ENCODE results near the gene DPP9. TPM values are rescaled to one million over a fixed set of nuclear protein-coding genes. Genes with fewer than 3 reads are reported as not detected.

DPP9 gene
- total and polyA plus RNA-seq, 2 of the 13 experiments (the other 11 are each of a cell fraction or from before 2014, with no cell fraction given) = 8.4 to 25.8 TPM

DNA sequence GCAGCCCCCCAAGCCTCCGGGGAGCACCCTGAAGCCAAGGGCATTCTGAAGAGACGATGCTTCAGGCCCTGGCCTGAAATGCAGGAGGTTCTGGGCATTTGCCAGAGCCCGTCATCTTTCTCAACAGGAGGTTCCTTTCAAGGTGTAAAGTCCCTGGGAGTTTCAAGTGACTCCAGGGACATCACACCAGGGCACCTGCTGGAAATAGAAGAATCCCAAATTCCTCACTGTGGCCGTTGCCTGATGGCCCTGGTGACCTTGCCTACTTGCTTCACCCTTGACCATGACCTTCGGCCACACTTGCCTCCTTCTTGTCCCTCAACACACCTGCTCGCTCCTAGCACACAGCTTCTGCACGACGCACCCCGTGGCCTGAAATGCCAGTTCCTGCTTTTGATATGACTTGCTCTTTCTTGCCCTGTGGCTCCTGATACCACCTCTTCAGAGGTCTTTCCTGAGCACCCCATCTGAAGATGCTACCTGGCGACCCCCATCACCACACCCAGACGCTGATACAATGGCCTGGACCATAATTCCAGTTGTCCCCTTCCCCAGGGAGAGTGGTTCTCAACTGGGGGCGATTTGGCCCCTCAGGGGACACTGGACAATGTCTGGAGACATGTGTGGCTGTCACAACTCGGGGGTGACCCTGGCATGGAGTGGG is 3.5 kb downstream of the DPP9 start:
- no peak overlapping the region for H3K27ac ChIP-seq (ENCODE audit: extremely low read length, insufficient read depth, low read length)
- no peak overlapping the region for H3K4me3 ChIP-seq (replicated peaks in 1 of 3; ENCODE audit: insufficient read depth in 1 of 3, low read depth in 2 of 3, low read length in 3 of 3)
- TF ChIP-seq ISL2 (CRISPR knock-in tag; IDR thresholded peaks at IDR 0.05) (no peak), ZNF20 (CRISPR knock-in tag; IDR thresholded peaks at IDR 0.05) (no peak), PHF5A (CRISPR knock-in tag; IDR thresholded peaks at IDR 0.05; ENCODE audit: low read depth, unreplicated experiment) (no peak), MXD4 (CRISPR knock-in tag; IDR thresholded peaks at IDR 0.05) (no peak)
- H3K27me3 ChIP-seq (ENCODE audit: control insufficient read depth in 1 of 2, insufficient read depth in 2 of 2, low read length in 2 of 2) = no peaks in the 10 kb centered on the region; a peak in 1 of 5 replicates
- peaks cover 8% of the 10 kb centered on the region; the same call in 1 of the 2 replicates for H4K20me1 ChIP-seq (ENCODE audit: insufficient read depth, low read length)
- in situ Hi-C loops (cut with HindIII; ENCODE audit: extremely low pct_ligation_motif_present, low pct_unique_long_range_greater_than_20kb) (no loop called here), intact Hi-C loops (cut with micrococcal nuclease; ENCODE audit: unreplicated experiment) (loop anchor here (5.0 kb wide), 1 partner anchor 48 kb away; the partner anchor contains the start of gene MYDGF)
- ChIA-PET POLR2A (no interaction called here), CTCF (ENCODE audit: low intra/inter-chr PET ratio, low total read pairs) (no interaction called here)
- H3K9me3 ChIP-seq (ENCODE audit: low read length) = no peaks in the 10 kb centered on the region
- peaks cover 2 to 24% of the 10 kb centered on the region in 2 experiments for H3K36me3 ChIP-seq (replicated peaks in 1 of 2; ENCODE audit: control insufficient read depth in 1 of 2, insufficient read depth in 2 of 2, low read length in 2 of 2)
- FAIRE-seq (no peak), ATAC-seq (no peak), DNase-seq (ENCODE audit: low spot score) (no peak)
- H3K79me2 ChIP-seq (ENCODE audit: insufficient read depth, low read length) = peaks cover 31% of the 10 kb centered on the region
- no TSS peak for BruUV-seq (replicated peaks)
- H2AFZ ChIP-seq (ENCODE audit: low read length) = no peak overlapping the region
- peaks cover 69% of the 10 kb centered on the region for H3K4me1 ChIP-seq (ENCODE audit: insufficient read depth, low read length)
- 92% methylated on average over 10 of the region's 13 CpGs for WGBS (ENCODE audit: low lambda C conversion rate)
- no peak overlapping the region for H3K9ac ChIP-seq (ENCODE audit: insufficient read depth, low read depth, low read length)
- H3K4me2 ChIP-seq (ENCODE audit: low read depth, low read length) = no peak overlapping the region

DNA sequence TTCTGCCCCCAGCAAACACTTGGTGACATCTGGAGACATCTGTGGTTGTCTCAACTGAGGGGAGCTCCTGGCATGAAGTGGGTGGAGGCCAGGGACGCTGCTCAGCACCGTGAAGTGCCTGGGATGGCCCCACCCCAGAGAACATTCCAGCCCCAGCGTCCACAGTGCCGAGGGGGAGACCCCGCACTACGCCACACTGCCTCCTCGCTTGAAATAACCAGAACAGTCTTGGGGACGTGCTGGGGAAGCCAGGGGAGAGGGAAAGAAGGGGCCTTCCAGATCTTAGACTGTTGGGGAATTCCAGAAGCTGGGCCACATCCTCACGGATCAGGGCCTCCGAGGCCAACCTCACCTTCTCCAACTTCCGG is 4.2 kb downstream of the DPP9 start:
- no peak overlapping the region for H2AFZ ChIP-seq (ENCODE audit: low read length)
- peaks cover 31% of the 10 kb centered on the region for H3K79me2 ChIP-seq (ENCODE audit: insufficient read depth, low read length)
- intact Hi-C loops (cut with micrococcal nuclease; ENCODE audit: unreplicated experiment) (no loop called here), in situ Hi-C loops (cut with HindIII; ENCODE audit: extremely low pct_ligation_motif_present, low pct_unique_long_range_greater_than_20kb) (no loop called here)
- H3K9ac ChIP-seq (ENCODE audit: insufficient read depth, low read depth, low read length) = no peak overlapping the region
- H3K4me1 ChIP-seq (ENCODE audit: insufficient read depth, low read length) = peaks cover 69% of the 10 kb centered on the region
- TF ChIP-seq, protein P1, sequence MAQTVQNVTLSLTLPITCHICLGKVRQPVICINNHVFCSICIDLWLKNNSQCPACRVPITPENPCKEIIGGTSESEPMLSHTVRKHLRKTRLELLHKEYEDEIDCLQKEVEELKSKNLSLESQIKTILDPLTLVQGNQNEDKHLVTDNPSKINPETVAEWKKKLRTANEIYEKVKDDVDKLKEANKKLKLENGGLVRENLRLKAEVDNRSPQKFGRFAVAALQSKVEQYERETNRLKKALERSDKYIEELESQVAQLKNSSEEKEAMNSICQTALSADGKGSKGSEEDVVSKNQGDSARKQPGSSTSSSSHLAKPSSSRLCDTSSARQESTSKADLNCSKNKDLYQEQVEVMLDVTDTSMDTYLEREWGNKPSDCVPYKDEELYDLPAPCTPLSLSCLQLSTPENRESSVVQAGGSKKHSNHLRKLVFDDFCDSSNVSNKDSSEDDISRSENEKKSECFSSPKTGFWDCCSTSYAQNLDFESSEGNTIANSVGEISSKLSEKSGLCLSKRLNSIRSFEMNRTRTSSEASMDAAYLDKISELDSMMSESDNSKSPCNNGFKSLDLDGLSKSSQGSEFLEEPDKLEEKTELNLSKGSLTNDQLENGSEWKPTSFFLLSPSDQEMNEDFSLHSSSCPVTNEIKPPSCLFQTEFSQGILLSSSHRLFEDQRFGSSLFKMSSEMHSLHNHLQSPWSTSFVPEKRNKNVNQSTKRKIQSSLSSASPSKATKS (CRISPR knock-in tag; IDR thresholded peaks at IDR 0.05) = no peak
- TF ChIP-seq RARA (CRISPR knock-in tag; IDR thresholded peaks at IDR 0.05) = no peak
- TF ChIP-seq GATAD1 (CRISPR knock-in tag; IDR thresholded peaks at IDR 0.05) = no peak
- TF ChIP-seq, protein P2, sequence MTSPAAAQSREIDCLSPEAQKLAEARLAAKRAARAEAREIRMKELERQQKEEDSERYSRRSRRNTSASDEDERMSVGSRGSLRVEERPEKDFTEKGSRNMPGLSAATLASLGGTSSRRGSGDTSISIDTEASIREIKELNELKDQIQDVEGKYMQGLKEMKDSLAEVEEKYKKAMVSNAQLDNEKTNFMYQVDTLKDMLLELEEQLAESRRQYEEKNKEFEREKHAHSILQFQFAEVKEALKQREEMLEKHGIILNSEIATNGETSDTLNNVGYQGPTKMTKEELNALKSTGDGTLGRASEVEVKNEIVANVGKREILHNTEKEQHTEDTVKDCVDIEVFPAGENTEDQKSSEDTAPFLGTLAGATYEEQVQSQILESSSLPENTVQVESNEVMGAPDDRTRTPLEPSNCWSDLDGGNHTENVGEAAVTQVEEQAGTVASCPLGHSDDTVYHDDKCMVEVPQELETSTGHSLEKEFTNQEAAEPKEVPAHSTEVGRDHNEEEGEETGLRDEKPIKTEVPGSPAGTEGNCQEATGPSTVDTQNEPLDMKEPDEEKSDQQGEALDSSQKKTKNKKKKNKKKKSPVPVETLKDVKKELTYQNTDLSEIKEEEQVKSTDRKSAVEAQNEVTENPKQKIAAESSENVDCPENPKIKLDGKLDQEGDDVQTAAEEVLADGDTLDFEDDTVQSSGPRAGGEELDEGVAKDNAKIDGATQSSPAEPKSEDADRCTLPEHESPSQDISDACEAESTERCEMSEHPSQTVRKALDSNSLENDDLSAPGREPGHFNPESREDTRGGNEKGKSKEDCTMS (CRISPR knock-in tag; conservative IDR thresholded peaks at IDR 0.05) = no peak
- TF ChIP-seq SPEN (CRISPR knock-in tag; IDR thresholded peaks at IDR 0.05; ENCODE audit: low read depth) = no peak
- TF ChIP-seq BRD4 (CRISPR knock-in tag; IDR thresholded peaks at IDR 0.05) = no peak
- TF ChIP-seq, protein P3, sequence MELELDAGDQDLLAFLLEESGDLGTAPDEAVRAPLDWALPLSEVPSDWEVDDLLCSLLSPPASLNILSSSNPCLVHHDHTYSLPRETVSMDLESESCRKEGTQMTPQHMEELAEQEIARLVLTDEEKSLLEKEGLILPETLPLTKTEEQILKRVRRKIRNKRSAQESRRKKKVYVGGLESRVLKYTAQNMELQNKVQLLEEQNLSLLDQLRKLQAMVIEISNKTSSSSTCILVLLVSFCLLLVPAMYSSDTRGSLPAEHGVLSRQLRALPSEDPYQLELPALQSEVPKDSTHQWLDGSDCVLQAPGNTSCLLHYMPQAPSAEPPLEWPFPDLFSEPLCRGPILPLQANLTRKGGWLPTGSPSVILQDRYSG (CRISPR knock-in tag; IDR thresholded peaks at IDR 0.05) = no peak
- H4K20me1 ChIP-seq (ENCODE audit: insufficient read depth, low read length) = peaks cover 9% of the 10 kb centered on the region; the same call in 1 of the 2 replicates
- no peaks in the 10 kb centered on the region for H3K9me3 ChIP-seq (ENCODE audit: low read length)
- no peak for FAIRE-seq
- ChIA-PET CTCF (ENCODE audit: low intra/inter-chr PET ratio, low total read pairs) (no interaction called here), POLR2A (no interaction called here)
- no peak for DNase-seq (ENCODE audit: low spot score)
- H3K4me3 ChIP-seq (replicated peaks in 1 of 3; ENCODE audit: insufficient read depth in 1 of 3, low read depth in 2 of 3, low read length in 3 of 3) = no peak overlapping the region
- H3K27ac ChIP-seq (ENCODE audit: extremely low read length, insufficient read depth, low read length) = no peak overlapping the region
- no TSS peak for BruUV-seq (replicated peaks)
- peaks cover 4 to 26% of the 10 kb centered on the region in 2 experiments for H3K36me3 ChIP-seq (replicated peaks in 1 of 2; ENCODE audit: control insufficient read depth in 1 of 2, insufficient read depth in 2 of 2, low read length in 2 of 2)
- H3K4me2 ChIP-seq (ENCODE audit: low read depth, low read length) = no peak overlapping the region
- 93% methylated on average over 5 of the region's 11 CpGs for WGBS (ENCODE audit: low lambda C conversion rate)
- ATAC-seq = no peak
- H3K27me3 ChIP-seq (ENCODE audit: control insufficient read depth in 1 of 2, insufficient read depth in 2 of 2, low read length in 2 of 2) = no peaks in the 10 kb centered on the region; a peak in 1 of 5 replicates
